Hepatocyte (in vitro differentiated cells): ENCODE measurements around the gene MRPL36.

ENCODE experiments used
- EZH2 ChIP-seq: fragments of 200-600 bp; sonication (generic); IDR thresholded peaks from 2 replicates; pipeline ENCODE4 v1.6.1; 2016; ENCODE audit warnings: antibody characterized with exemption, mild to moderate bottlenecking, borderline replicate concordance
- TF ChIP-seq, protein P1 (sequence below): fragments of 200-600 bp; sonication (generic); IDR thresholded peaks from 2 replicates; pipeline ENCODE4 v1.5.1; 2016; ENCODE audit warnings: antibody characterized with exemption, mild to moderate bottlenecking; ENCODE audit not compliant: poor library complexity

GRCh38 chr5:1823381-1824034 lies 23.9 kb upstream of the MRPL36 start:
- TF ChIP-seq, protein P1, sequence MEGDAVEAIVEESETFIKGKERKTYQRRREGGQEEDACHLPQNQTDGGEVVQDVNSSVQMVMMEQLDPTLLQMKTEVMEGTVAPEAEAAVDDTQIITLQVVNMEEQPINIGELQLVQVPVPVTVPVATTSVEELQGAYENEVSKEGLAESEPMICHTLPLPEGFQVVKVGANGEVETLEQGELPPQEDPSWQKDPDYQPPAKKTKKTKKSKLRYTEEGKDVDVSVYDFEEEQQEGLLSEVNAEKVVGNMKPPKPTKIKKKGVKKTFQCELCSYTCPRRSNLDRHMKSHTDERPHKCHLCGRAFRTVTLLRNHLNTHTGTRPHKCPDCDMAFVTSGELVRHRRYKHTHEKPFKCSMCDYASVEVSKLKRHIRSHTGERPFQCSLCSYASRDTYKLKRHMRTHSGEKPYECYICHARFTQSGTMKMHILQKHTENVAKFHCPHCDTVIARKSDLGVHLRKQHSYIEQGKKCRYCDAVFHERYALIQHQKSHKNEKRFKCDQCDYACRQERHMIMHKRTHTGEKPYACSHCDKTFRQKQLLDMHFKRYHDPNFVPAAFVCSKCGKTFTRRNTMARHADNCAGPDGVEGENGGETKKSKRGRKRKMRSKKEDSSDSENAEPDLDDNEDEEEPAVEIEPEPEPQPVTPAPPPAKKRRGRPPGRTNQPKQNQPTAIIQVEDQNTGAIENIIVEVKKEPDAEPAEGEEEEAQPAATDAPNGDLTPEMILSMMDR = no peak
- no peak for TF ChIP-seq EZH2
